ENCODE data around the gene XYLT1.
"Not testable (repeated sequence)": the region's sequence is repeated elsewhere in the genome, so short reads cannot be mapped to it uniquely, and the experiment has no call there.

- not testable (repeated sequence) for TF ChIP-seq TFAP4 (CRISPR knock-in tag; IDR thresholded peaks at IDR 0.05; ENCODE audit: borderline replicate concordance); ZNF23 (CRISPR knock-in tag; IDR thresholded peaks at IDR 0.05); HNRNPLL (IDR thresholded peaks at IDR 0.05; ENCODE audit: low read depth, low read length, poor library complexity, severe bottlenecking); RBM14 (IDR thresholded peaks at IDR 0.05; ENCODE audit: borderline replicate concordance, insufficient read depth, low read depth, low read length); E2F8 (IDR thresholded peaks at IDR 0.05; ENCODE audit: low read depth, partially characterized antibody); ATF3 (IDR thresholded peaks at IDR 0.05); ATF3 (CRISPR knock-in tag; conservative IDR thresholded peaks at IDR 0.05); ZBTB7A (IDR thresholded peaks at IDR 0.05; ENCODE audit: borderline replicate concordance, control insufficient read depth, low read depth, low read length); ZNF41 (CRISPR knock-in tag; conservative IDR thresholded peaks at IDR 0.05)
Observed at GRCh38 chr16:17507516-17507915, 36.8 kb upstream of the XYLT1 start.

All from K562 (cell line).